ENCODE measurements around the gene MUC7.

- no peak for TF ChIP-seq SIN3A (IDR thresholded peaks at IDR 0.05; ENCODE audit: borderline replicate concordance, insufficient read depth, low read length)
- no peak for TF ChIP-seq REST (IDR thresholded peaks at IDR 0.05; ENCODE audit: insufficient read depth in 1 of 2, low read depth in 2 of 2, low read length in 2 of 2)
- TF ChIP-seq TAF1 (IDR thresholded peaks at IDR 0.05; ENCODE audit: borderline replicate concordance, insufficient read depth, low read length) = no peak
Measured at GRCh38 chr4:70504733-70505132, 32.7 kb downstream of the MUC7 start.
